SW480 (cell line): Measurements from ENCODE around the gene GRIA4.

ENCODE experiments used
- DNase-seq: peaks from one replicate; pipeline ENCODE4 v3.0.0-alpha.2; 2016; ENCODE audit warnings: low spot score

Gene GRIA4

DNA sequence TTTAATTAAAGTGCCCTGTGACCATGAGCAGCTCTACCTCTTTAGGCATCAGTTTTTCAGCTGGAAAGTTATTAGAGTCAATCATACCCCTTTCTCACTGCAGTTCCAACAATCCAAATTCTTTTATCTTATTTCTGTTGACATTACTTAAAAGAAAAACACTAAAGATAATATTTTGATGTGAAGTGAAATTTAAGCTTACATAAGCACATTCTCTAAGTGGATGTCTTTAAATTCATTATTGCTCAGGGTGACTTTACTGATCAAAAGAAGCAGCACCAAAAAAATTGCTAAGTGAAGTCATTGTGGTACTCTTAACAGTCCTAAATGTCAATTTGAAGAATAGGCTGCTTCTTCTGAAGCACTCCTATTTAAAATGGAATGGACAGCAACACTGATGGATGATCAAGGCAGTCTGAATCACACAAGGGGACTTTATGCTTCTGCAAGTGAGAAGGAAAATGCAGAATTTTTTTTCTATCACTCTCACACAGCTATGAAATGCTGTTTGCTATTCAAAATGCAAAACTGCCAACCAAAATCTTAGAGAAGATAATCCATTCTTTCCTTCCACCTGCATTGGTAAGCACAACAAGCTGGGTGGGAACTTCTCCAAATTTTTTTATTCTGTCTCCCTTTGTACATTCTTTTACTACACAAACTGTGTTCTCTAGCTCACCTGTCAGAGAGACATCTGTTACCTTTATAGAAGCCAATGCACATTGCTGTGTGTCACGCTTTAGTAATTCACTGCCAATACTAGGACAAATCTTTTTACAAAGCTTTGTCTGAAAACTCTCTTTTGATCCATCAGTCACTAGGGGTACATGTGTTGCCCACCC lies 179.9 kb downstream of the GRIA4 start:
- no peak for DNase-seq

DNA sequence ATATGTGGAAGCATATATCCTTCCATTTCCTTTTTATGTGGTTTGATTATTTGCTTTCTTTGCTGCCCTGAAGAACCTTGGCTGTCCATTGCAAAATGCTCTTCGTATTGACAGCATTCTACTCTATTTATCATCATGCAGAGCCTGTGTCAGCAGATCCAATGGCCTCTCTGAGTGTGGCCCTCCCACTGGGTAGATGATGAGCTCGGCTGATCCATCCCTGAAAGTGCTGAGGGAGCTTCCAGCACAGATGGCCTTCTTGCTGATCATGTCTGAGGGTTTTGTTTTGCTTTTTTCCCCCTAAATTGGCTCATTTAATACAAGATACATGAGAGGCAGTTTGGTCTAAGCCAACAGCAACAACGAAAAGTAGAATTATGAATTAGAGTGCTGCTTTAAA lies 181.0 kb downstream of the GRIA4 start:
- DNase-seq: no peak

DNA sequence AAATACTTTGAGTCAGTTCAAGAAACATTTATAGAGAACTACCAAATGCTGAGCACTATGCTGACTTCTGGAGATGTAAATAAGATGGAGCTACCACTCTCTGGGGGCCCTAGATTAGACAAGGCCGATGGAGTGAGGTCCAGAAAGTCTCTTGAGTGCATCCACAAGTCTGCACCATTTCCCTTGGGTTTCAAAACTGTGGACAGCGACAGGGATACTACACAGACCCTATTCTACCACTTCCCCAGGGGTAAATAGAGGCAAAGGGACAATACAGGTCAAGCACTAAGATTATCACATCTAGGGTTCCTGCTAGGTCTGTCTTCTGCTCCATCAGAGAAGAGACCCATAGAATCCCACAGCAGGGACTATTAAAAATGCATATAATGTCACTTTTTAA lies 183.2 kb downstream of the GRIA4 start:
- DNase-seq: no peak

DNA sequence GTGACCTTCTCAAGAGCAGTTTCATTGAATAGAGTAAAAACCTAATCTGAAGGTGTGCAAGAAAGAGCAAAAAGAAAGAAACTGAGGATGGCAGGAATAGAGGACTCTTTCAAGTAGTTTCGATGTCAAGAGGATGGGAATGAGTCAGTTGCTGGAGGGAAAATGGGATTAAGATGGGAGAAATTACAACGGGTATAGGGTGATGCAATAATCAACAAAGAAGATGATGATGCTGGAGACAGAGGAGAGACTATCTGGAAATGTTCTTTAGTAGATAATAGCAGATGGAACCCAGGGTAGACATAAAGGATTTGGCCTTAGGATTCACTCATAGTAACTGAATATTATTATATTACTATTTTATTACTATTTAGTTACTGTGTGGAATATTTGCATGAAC lies 189.4 kb downstream of the GRIA4 start:
- DNase-seq: no peak

DNA sequence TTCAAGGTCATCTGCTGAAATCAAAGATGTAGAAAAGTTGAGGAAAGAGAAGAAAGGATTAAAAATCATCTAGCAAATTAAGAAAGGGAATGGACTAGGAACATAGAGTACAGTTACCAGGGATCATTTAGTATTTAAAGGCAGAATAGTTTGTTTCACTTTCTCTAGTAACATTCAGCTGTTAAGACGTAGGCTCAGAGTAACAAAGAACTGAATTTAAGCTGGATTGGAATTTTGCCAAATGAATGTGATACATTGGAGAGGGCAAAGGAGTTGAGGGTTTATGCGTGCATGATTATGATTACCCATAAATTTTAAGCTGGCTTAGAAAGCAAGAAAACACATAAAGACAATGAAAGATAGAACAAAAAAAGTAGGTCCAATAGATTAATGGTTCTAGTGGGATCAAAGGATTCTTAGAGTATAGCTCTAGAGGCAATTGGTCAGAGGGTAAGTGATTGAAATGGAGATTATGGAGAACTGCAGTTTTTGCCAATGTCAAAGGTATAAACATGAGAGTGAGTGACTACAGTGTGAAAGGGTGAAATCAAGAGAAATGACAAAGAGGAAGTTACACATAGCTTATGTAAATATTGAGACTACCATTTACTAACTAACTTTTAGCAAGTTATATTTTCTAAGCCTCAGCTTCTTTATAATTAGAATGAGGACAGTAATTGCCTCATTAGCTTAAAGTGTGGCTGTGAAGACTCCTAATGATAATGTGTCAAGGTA lies 190.0 kb downstream of the GRIA4 start:
- DNase-seq: no peak

DNA sequence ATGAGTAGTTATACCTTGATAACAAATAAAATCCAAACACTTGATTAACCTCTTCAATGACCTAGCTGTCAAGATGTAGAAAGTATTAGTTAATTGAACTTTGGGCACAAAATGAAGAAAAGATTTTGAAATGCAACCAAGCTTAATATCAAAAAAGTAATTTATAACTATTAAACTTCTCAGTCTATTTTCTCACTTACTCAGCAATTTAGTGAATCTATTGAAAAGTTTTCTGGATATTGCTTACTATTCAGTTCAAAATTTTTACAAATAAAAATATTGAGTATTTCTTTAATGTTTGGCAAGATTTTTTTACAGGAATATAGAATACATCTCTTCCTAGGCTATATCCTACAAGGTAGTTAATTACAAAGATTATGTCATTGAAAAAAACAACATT lies 192.5 kb downstream of the GRIA4 start:
- no peak for DNase-seq

DNA sequence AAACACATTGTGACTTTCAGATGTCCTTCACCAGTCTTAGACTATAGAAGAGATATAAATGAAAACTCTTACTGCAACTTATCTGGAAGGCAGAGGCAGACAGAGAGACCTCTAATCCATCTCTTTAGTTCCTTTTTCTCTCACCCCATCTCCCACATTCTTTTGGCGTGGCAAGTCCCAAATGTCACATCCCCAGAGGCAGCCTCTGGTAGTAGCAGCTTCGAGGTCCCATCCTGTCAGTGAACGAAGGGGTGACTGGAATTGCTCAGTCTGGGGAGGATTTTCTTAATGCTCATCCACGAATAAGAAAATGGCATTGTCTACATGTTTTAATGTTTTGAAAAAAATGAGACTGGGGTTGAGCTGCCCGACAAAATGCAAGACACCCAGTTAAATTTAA lies 201.4 kb downstream of the GRIA4 start:
- no peak for DNase-seq

DNA sequence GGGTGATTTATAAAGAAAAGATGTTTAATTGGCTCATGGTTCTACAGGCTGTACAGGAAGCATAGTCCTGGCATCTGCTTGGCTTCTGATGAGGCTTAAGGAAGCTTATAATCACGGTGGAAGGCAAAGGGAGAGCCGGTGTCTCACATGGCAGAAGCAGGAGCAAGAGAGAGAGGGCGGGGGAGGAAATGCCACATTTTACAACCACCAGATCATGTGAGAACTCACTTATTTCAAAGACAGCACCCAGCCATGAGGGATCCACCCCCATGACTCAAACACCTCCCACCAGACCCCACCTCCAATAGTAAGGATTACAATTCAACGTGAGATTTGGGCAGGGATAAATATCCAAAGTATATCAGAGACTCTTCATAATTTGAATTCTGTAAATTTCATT lies 211.5 kb downstream of the GRIA4 start:
- peak; percentile 18 for DNase-seq

DNA sequence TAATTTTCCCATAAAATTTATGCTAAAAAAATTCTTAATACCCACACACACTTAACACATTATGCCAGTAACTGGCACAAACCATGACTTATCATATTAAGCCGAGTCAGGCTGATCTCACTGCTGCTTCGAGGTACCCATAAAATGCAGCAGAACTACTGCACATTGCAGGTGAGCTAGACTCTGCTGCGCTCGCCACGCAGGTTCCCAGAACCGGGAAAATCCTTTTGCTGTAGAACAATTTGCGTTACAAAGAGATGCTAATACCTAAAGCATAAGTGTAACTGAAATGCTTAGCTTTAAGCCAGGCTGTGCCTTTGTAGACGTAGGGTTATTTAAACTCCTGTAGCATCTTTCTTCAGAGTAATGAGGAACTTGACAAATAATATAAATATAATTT lies 211.9 kb downstream of the GRIA4 start:
- DNase-seq: no peak

DNA sequence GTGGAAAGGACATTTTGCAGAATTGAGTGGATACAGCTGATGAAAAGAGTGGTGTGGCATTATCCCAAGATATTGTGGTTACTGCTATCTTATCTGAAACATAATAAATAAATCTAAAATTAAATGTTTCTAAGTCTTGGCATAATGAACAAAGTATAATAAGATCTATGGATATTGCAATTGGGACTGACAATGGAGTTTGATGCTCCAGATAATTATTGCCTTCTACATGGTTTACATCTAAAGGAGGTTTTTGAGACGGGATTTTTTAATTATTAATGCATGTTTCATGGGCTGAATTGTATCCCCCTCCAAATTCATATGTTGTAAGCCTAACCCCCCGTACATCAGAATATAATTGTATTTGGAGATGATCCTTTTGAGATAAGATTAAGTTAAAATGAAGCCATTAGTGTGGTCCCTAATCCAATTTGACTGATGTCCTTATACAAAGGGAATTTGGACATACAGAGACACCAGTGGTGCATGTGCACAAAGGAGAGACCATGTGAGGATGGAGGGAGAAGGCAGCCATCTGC lies 213.7 kb downstream of the GRIA4 start:
- no peak for DNase-seq

DNA sequence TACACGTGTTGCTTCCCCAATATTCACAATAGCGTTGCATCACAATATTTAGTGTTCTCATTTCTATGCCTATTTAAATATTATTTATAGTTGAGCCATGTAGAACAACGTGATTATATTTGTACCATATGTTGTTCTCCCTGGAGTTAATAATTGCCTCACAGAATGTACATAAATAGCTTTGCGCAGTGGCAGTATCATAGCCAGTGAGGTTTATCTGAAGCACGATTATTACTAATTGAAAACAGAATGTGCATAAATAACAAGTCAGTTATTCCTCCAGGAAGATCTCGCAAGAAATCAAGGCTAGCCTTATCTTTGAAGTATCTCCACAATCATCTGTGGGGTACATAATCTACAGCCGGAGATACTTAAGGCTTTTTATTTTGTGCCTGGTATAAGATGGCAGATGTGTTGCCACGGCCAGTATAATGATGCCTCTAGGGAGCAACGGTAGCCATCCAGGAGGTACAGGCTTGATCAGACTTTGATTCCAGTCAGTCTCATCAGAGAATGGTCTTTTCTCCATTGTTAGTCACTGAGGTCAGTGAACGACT lies 214.7 kb downstream of the GRIA4 start:
- no peak for DNase-seq

DNA sequence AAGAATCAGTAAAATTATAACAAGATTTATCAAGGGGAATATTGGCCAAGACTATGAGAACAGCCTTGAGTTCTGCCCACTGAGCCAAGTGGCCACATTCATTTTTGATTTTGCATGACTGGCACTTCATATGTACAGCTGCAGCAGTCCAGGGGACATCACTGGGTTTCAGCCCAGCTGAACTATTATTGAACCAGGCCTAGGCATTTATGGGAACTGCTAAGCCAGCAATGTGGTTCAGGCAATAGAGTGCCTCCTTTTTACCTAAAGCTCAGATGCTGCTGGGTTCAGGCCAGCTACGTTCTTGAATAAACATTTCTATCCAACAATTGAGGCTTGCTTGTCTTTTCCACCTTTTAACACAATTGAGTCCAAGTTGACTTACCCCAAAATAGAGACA lies 215.3 kb downstream of the GRIA4 start:
- no peak for DNase-seq

DNA sequence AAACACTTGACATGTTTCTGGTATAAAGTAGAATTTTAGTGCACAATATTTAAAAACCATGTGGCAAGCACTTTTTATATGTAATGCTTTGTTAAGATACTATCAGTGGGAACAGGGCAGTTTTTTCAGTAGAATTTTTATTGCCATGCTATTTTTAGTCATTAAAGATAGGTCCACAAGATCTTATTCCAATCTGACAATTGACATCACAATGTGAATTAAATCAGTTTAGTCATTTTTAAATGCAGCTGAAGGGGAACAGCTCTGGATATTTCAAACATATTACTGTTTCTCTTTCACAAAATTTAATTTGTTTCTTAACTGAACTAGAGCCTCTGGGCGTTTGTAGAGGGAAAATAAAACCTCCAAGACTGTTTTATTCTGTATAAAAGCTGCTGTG lies 218.0 kb downstream of the GRIA4 start:
- no peak for DNase-seq

DNA sequence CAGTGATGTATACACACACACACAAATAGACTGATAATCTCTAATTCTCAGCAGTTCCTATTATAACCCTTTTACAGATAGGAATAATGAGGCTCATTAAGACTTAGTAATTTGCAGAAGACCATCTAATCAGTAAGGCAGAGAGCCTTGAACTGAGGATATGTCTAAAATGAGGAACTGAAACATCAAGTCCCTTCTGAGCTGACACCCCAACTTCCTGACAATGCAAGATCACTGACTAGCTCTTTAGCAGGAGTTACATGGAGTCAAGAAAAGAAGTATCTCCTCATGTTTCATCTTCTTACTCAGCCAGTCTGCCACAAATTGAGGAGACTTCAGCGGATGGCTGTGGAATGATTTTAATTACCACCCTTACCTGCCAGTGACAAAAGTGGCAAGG lies 219.2 kb downstream of the GRIA4 start:
- DNase-seq: no peak

DNA sequence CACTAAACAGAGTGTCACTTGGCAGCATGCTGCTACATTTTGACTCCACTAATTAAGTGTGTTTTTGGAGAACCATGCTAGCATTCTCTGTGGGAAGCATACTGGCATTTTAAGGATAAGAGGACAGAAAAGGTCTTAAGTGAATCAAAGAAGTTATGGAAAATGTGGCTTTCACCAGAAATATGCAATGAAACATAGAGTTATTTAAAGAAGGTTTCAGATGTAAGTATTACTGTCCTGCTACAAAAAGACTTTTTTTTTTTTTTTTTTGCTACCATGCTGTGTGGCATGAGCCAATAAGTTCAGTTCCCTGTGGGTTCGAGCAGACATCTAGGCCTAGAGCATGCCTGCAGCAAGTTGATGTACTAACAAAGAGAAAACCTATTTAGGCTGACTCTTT lies 224.6 kb downstream of the GRIA4 start:
- DNase-seq: no peak

DNA sequence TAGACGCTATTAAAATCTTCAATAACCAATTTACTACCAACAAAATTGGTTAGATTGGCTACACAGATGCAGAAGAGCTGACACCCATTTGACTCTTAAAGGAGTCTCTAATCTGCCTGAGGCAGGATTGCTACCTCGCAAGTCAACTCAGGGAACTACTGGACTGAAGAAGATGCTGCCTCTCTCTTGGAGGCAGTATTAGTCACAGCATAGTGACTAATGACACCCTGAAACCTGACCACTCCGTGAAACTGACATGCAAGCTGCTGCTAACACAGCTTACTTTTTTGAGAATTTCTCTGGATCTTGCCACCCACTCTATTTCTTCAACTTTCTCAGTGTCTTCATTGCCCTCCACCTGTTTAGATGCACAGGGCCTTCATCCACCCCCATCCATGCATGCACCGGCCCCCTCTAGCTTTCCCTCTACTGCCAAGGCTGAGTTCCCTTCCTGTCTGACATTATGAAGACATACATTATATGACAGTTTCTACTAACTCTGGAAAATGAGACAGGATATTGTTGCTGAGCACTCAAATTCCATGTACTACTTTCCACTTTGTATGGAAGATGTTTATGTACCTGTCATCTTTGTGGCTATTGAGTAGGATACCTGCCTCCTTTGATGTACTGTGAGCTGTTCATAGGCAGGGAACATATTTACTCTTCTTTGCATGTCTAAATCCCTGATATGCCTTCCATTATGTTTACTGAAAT lies 229.0 kb downstream of the GRIA4 start:
- DNase-seq: peak; percentile 9

DNA sequence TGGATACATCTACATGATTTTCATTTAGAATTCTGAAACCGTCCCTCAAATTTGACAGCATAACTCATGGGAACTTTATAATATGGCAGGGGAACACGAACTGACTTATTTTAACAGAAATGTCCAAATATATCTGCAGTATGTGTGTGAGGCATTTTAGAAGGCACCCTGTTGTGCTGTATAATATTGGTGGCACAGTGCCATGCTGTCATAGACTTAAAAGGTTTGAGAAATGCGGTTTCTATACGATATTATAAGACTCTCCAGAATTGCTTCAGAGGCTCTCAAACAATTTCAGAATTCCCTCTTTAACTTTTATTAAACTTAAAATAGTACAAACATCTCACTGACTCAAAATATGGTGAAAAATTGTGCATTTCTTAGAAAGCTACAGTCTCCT lies 230.5 kb downstream of the GRIA4 start:
- DNase-seq: no peak

DNA sequence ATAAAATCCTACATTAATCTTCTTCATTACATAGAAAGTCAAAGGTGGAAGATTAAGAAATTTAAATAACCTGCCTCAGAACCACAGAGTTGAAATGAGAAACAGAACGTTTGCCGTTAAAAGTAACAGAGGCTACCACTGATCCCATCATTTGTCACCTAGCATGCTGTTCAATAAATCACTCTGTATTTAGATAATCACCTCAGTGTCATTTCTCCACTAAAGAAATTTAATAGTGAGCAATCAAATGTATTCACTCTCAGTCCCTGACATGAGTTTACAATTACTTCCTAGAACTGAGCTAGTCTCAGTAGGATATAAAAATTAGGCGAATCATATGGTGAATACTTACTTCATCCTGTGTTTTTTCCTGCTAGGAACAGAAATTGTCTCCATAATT lies 242.5 kb downstream of the GRIA4 start:
- no peak for DNase-seq

DNA sequence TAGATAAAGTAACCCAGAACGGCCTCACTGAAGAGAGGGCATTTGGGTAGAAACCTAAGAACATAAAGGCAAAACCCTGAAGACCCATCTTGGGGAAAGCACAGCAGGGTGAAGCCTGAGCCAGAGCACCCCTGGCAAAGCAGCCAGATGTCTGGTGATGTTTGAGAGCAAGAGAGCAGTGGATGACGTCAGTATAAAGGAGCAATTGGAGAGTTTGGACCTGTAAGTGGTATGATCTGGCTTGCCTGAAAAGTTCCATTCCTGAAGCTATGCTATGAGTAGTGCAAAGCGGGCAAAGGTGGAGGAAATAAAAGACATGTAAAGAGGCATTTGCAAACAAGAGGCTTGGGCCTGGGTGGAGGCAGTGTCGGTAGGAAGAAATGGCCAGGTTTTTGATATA lies 244.4 kb downstream of the GRIA4 start:
- DNase-seq: no peak

DNA sequence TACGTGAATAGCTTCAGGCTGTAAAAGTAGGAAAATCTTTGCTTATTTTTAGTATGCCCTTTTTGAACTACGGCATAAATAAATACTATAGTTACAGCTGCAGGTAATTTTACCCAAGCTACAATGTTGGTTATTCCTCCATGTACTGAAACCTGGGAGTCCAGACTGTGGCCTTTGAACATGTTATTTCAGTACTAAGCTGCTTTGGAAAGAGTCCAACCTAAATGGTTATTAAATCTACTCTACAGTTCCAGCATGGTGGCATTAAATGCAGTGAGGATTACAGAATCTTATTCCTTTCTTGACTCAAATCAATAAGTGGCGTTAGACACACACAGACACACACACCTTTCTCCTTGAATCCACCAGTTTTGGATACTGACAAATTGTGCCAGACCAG lies 247.1 kb downstream of the GRIA4 start:
- no peak for DNase-seq

DNA sequence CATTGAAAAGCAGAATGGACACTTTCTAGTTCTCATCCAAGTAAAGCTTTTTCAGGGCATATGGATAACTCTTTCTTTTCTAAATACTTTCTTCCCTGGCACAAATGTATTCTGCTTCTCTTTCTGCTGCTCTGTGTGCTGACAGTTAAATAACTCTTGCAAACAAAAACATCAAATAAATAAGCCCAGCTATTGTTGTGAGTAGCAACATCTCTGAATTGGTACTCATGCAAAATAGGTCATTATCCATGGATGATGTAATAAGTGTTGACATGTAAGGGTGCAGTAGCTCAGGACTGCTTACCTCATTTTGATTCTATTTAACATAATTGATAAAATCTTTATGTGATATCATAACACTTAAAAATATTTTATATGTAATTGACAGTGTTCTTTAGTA lies 247.9 kb downstream of the GRIA4 start:
- no peak for DNase-seq

DNA sequence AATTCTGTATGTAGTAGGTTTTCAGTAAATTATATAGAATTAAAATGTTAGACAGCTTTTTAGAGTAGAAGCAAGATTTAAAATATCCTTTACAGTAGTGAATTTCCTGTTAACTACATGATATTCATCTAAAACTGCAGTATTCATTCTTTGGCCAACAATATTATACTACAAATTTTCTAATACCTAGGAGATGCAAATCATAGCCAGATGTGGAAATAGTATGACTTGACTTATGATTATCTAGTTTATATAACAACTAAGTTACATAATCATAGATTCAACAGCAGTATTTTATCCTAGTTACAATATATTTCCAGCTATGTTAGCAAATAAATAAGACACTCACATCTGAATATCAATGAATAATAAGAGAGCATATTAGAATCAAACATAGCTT lies 249.0 kb downstream of the GRIA4 start:
- DNase-seq: no peak

DNA sequence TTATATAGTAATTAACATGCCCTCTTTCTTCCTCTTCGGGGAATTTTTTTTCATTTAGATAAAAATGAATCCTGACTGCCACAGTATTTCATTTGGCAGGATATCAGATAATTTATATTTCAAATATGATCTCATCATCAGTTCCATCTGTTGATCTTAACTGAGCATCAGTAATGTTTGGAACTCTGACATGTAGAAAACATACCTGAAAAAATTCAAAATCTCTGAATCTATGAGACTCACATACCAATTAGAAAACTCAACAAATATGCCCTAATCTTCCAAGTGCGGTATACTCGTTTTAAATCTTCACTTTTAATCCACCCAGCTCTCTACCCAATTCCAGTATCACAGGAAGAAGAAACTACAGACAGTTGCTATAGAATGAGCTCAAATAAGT lies 250.2 kb downstream of the GRIA4 start:
- no peak for DNase-seq
